Endothelial cell of umbilical vein (primary cell): ENCODE results near the gene FBLN7. TPM values are rescaled to one million over a fixed set of nuclear protein-coding genes. Genes with fewer than 3 reads are reported as not detected.
A peak's percentile ranks its signal among the peaks of the same experiment; 100 is the strongest.
"Not testable (repeated sequence)": the region's sequence is repeated elsewhere in the genome, so short reads cannot be mapped to it uniquely, and the experiment has no call there.

ENCODE experiments used
- BruUV-seq: library from RNA; stranded (reverse); fragments of 400-500 nt; replicated peaks from 2 replicates; lab custom pipeline; 2021; lab: Mats Ljungman, UMichigan
- CTCF ChIA-PET: fragments of 300-600, 350-600 bp; sonication (Branson Sonifier 250); formaldehyde crosslinking; loops from one replicate; lab custom pipeline; 2021; ENCODE audit warnings: antibody characterized with exemption, inconsistent platforms; lab: Charles Lee
- POLR2A ChIA-PET: fragments of 300-600, 350-600 bp; sonication (Branson Sonifier 250); formaldehyde crosslinking; loops from one replicate; lab custom pipeline; 2021; ENCODE audit warnings: antibody characterized with exemption, inconsistent platforms; lab: Charles Lee
- DNase-seq: peaks from one replicate; pipeline ENCODE4 v3.0.0-alpha.2; 2011; ENCODE audit warnings: low read depth, low spot score
- FAIRE-seq: peaks from 2 replicates; lab custom pipeline; 2011; peaks lifted over from hg19 to GRCh38; lab: Jason Lieb, UNC
- H2AFZ ChIP-seq: 2 replicates; pipeline ENCODE4 v1.6.0; 2012; ENCODE audit warnings: low read depth, low read length, control low read depth, inconsistent platforms
- H3K27ac ChIP-seq: 2 replicates; pipeline ENCODE4 v1.5.1; 2011; ENCODE audit warnings: low read depth, mild to moderate bottlenecking, control low read depth, low read length, moderate library complexity; ENCODE audit not compliant: insufficient read depth
- H3K27me3 ChIP-seq, 2 experiments: 2 replicates each; pipeline versions ENCODE4 v1.6.0 to v1.6.1; 2011; ENCODE audit warnings: low read length in 2 of 2, mixed read lengths in 1 of 2; ENCODE audit not compliant: control insufficient read depth in 2 of 2, insufficient read depth in 2 of 2
- H3K36me3 ChIP-seq, 2 experiments: 2 replicates in 1 of 2; 3 replicates in 1 of 2; pipeline ENCODE4 v1.5.1; 2011; ENCODE audit warnings: low read length in 2 of 2, mild to moderate bottlenecking in 1 of 2, moderate library complexity in 1 of 2; ENCODE audit not compliant: control insufficient read depth in 2 of 2, insufficient read depth in 2 of 2; ENCODE audit errors: extremely low read depth in 1 of 2
- H3K4me1 ChIP-seq: 3 replicates; pipeline ENCODE4 v1.5.1; 2011; ENCODE audit warnings: mild to moderate bottlenecking, low read length; ENCODE audit not compliant: control insufficient read depth, insufficient read depth; ENCODE audit errors: extremely low read depth
- H3K4me2 ChIP-seq: 2 replicates; pipeline ENCODE4 v1.6.1; 2011; ENCODE audit warnings: low read length, control low read depth, mixed read lengths; ENCODE audit not compliant: insufficient read depth
- H3K4me3 ChIP-seq, 3 experiments: fragments of 200-600 bp in 1 of 3; sonication (generic), shearing (Covaris generic) in 1 of 3; replicated peaks in 1 of 3; 2 replicates each; pipeline ENCODE4 v1.5.1; 2011 to 2016; ENCODE audit warnings: control low read depth in 3 of 3, low read length in 3 of 3, mild to moderate bottlenecking in 2 of 3, inconsistent platforms in 1 of 3, low read depth in 1 of 3, moderate library complexity in 1 of 3; ENCODE audit not compliant: insufficient read depth in 1 of 3
- H3K79me2 ChIP-seq: 2 replicates; pipeline ENCODE4 v1.6.0; 2012; ENCODE audit warnings: low read length, inconsistent platforms; ENCODE audit not compliant: control insufficient read depth, insufficient read depth
- H3K9ac ChIP-seq: replicated peaks from 2 replicates; pipeline ENCODE3; 2011; ENCODE audit warnings: low read length, control low read depth; ENCODE audit not compliant: insufficient read depth; ENCODE audit errors: extremely low read depth
- H3K9me1 ChIP-seq: replicated peaks from 3 replicates; pipeline ENCODE4 v1.6.0; 2011; ENCODE audit warnings: mild to moderate bottlenecking, low read length; ENCODE audit not compliant: control insufficient read depth, insufficient read depth; ENCODE audit errors: extremely low read depth
- H3K9me3 ChIP-seq: replicated peaks from 2 replicates; pipeline ENCODE4 v1.5.1; 2012; ENCODE audit warnings: low read length, inconsistent platforms; ENCODE audit not compliant: control insufficient read depth, insufficient read depth
- H4K20me1 ChIP-seq: replicated peaks from 2 replicates; pipeline ENCODE3; 2011; ENCODE audit warnings: mild to moderate bottlenecking, low read length; ENCODE audit not compliant: control insufficient read depth, insufficient read depth; ENCODE audit errors: extremely low read depth
- POLR2A ChIP-seq: IDR thresholded peaks from 2 replicates; pipeline ENCODE4 v1.6.1; 2012; ENCODE audit warnings: low read depth, mild to moderate bottlenecking, control low read depth, low read length
- dilution Hi-C: fragments of 300-500 bp; cut with MboI; formaldehyde crosslinking; loops from one replicate; pipeline ENCODE4 v1.15.0; 2019; ENCODE audit warnings: low sequenced_read_pairs; ENCODE audit not compliant: extremely low pct_ligation_motif_present
- intact Hi-C: fragments of 100-400 bp; cut with micrococcal nuclease; formaldehyde crosslinking; loops from one replicate; pipeline ENCODE4 v1.10.0; 2022
- polyA plus RNA-seq, 4 experiments: library from polyadenylated mRNA; depleted of rRNA in 3 of 4; stranded (reverse) in 3 of 4; unstranded in 1 of 4; fragments of >200 nt; gene quantifications; 2 replicates each; pipeline versions ENCODE4 v1.2.1 to v1.2.3, GENCODE V29; 2011 to 2012; ENCODE audit warnings: missing spikeins in 1 of 4
- total RNA-seq: library from RNA; stranded (reverse); gene quantifications from 2 replicates; pipeline ENCODE4 v1.2.3, GENCODE V29; 2021
- TF ChIP-seq, protein P1 (sequence below): IDR thresholded peaks from 2 replicates; pipeline ENCODE4 v1.6.1; 2011; ENCODE audit not compliant: insufficient read depth, insufficient read length
- TF ChIP-seq, protein P2 (sequence below), 2 donors: IDR thresholded peaks; 1 replicate in 1 of 2; 2 replicates in 1 of 2; pipeline ENCODE4 v1.5.1; 2011; ENCODE audit warnings: low read length in 2 of 2, mild to moderate bottlenecking in 2 of 2, moderate library complexity in 2 of 2, control low read depth in 1 of 2, inconsistent platforms in 1 of 2, low read depth in 1 of 2; ENCODE audit not compliant: insufficient read depth in 1 of 2; ENCODE audit errors: extremely low read depth in 1 of 2

Gene FBLN7
- total and polyA plus RNA-seq, 2 donors (not counting 3 experiments of a cell fraction or from before 2014, with no cell fraction given) = 3.1 to 3.3 TPM

DNA sequence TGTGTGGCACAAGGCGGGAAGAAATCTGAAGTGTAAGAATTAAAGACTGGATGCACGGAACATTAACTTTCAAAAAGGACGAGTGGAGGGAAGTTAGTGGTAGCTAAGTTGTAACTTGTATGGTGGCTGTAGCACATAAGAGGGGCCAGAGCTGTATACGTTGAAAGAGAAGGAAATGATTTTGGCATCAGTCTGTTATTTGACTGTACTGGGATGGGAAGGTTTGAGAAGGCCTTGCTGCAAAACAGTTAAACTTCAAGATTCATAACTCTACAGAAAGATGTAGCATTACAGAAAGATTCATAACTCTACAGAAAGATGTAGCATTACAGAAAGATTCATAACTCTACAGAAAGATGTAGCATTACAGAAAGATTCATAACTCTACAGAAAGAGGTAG lies 24.8 kb upstream of the FBLN7 start:
- H3K79me2 ChIP-seq, H3K9me3 ChIP-seq, H2AFZ ChIP-seq, H3K4me3 ChIP-seq, FAIRE-seq, H3K27ac ChIP-seq, intact Hi-C loops, H3K9me1 ChIP-seq, POLR2A ChIA-PET, H3K9ac ChIP-seq, H3K4me1 ChIP-seq, H3K4me2 ChIP-seq, BruUV-seq, H4K20me1 ChIP-seq, DNase-seq, H3K27me3 ChIP-seq, dilution Hi-C loops: not testable (repeated sequence)
- CTCF ChIA-PET = interaction anchor here (2.1 kb wide), 1 partner anchor 8 kb away, joined by 7 read pairs; no protein-coding TSS in a partner anchor
- H3K36me3 ChIP-seq = peaks cover 9 to 26% of the 10 kb centered on the region in 2 experiments

DNA sequence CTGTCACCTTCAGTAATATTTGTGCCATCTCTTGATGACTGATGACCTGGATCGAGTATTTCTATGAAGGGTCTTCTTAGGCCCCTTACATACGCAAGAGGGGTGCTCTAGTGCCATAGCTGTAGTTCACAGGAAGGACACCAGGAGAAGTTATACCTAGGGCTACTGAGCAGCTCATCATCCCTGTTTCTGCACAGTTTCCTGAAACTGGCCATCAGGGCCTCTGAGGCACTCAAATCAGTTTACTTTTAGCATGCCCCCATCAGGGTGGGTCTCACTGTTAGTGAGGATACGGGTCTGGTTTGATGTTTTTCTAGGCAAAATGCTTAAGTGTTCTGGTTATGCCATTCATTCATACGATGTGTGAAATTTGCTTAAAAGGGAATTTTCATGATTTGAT lies 20.0 kb upstream of the FBLN7 start:
- ChIA-PET CTCF (interaction anchor here (0.9 to 1.3 kb wide), 2 partner anchors 85 to 315 kb away, joined by 3 to 4 read pairs; partner anchors contain the start of gene RGPD8), POLR2A (no interaction called here)
- dilution Hi-C loops (no loop called here), intact Hi-C loops (loop anchor here (2.0 kb wide), 1 partner anchor 231 kb away; no protein-coding TSS in a partner anchor)
- BruUV-seq = no TSS peak
- no peaks in the 10 kb centered on the region for H3K9me1 ChIP-seq
- H4K20me1 ChIP-seq = no peaks in the 10 kb centered on the region
- H3K4me1 ChIP-seq = no peaks in the 10 kb centered on the region
- DNase-seq (no peak), FAIRE-seq (no peak)
- no peaks in the 10 kb centered on the region for H3K79me2 ChIP-seq
- H3K27me3 ChIP-seq = no peaks in the 10 kb centered on the region
- H3K27ac ChIP-seq = no peak overlapping the region
- no peak overlapping the region for H3K4me3 ChIP-seq
- no peak overlapping the region for H3K9ac ChIP-seq
- H3K9me3 ChIP-seq = no peaks in the 10 kb centered on the region
- H2AFZ ChIP-seq = no peak overlapping the region
- peaks cover 5 to 12% of the 10 kb centered on the region in 2 experiments for H3K36me3 ChIP-seq
- no peak overlapping the region for H3K4me2 ChIP-seq
- TF ChIP-seq, protein P1, sequence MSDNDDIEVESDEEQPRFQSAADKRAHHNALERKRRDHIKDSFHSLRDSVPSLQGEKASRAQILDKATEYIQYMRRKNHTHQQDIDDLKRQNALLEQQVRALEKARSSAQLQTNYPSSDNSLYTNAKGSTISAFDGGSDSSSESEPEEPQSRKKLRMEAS = no peak
- no peak for TF ChIP-seq POLR2A
- TF ChIP-seq, protein P2, sequence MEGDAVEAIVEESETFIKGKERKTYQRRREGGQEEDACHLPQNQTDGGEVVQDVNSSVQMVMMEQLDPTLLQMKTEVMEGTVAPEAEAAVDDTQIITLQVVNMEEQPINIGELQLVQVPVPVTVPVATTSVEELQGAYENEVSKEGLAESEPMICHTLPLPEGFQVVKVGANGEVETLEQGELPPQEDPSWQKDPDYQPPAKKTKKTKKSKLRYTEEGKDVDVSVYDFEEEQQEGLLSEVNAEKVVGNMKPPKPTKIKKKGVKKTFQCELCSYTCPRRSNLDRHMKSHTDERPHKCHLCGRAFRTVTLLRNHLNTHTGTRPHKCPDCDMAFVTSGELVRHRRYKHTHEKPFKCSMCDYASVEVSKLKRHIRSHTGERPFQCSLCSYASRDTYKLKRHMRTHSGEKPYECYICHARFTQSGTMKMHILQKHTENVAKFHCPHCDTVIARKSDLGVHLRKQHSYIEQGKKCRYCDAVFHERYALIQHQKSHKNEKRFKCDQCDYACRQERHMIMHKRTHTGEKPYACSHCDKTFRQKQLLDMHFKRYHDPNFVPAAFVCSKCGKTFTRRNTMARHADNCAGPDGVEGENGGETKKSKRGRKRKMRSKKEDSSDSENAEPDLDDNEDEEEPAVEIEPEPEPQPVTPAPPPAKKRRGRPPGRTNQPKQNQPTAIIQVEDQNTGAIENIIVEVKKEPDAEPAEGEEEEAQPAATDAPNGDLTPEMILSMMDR (IDR thresholded peaks at IDR 0.05; ENCODE audit: extremely low read depth in 1 of 2, insufficient read depth in 1 of 2, low read depth in 1 of 2, low read length in 2 of 2) = peak in 1 of 2 donors; percentile 6
